GM18526 (cell line): ENCODE data around the gene TXNL4A.

ENCODE experiments used
- POLR2A ChIP-seq: IDR thresholded peaks from 3 replicates; pipeline ENCODE4 v1.6.1; 2011; ENCODE audit not compliant: insufficient read length; ENCODE audit errors: extremely low read depth

TXNL4A gene

GRCh38 chr18:79924814-79925731 lies 63.3 kb downstream of the TXNL4A start:
- TF ChIP-seq POLR2A: no peak

GRCh38 chr18:79923896-79924585 lies 64.3 kb downstream of the TXNL4A start:
- TF ChIP-seq POLR2A: no peak

GRCh38 chr18:79922971-79923411 lies 65.4 kb downstream of the TXNL4A start:
- no peak for TF ChIP-seq POLR2A

GRCh38 chr18:79921984-79922965 lies 66.1 kb downstream of the TXNL4A start:
- TF ChIP-seq POLR2A: no peak
